Measurements from ENCODE around the gene MBOAT1.

DNA sequence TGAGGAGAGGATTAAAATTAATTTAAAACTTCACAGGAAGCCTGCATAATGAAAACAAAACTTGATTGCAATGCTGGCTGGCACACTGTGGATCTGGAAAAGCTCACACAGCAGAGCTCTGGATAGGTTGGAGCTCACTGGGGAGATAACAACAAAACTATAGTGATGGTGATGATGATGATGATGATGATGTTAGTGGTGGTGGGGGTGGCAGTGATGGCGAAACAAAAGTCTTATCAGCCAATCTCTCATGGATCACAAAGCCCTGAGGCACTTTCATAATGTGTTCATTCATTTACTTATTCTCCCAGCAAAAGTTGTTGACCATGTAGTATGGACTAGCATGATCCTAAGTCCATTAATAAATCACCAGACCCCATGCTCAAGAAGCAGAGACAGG lies 152.0 kb downstream of the MBOAT1 start:
- TF ChIP-seq, protein P1, sequence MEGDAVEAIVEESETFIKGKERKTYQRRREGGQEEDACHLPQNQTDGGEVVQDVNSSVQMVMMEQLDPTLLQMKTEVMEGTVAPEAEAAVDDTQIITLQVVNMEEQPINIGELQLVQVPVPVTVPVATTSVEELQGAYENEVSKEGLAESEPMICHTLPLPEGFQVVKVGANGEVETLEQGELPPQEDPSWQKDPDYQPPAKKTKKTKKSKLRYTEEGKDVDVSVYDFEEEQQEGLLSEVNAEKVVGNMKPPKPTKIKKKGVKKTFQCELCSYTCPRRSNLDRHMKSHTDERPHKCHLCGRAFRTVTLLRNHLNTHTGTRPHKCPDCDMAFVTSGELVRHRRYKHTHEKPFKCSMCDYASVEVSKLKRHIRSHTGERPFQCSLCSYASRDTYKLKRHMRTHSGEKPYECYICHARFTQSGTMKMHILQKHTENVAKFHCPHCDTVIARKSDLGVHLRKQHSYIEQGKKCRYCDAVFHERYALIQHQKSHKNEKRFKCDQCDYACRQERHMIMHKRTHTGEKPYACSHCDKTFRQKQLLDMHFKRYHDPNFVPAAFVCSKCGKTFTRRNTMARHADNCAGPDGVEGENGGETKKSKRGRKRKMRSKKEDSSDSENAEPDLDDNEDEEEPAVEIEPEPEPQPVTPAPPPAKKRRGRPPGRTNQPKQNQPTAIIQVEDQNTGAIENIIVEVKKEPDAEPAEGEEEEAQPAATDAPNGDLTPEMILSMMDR (conservative IDR thresholded peaks at IDR 0.05; ENCODE audit: low read depth, low read length) = no peak
- no peak for TF ChIP-seq EZH2 (IDR thresholded peaks at IDR 0.05; ENCODE audit: borderline replicate concordance, low read depth, low read length, poor library complexity, severe bottlenecking)

All from A673 (cell line).